ENCODE results near the gene CD109. TPM values are rescaled to one million over a fixed set of nuclear protein-coding genes. Genes with fewer than 3 reads are reported as not detected.
"Not testable (repeated sequence)": the region's sequence is repeated elsewhere in the genome, so short reads cannot be mapped to it uniquely, and the experiment has no call there.

The CD109 gene
- total RNA-seq, 2 donors from 2014 or later, result 6.0 to 8.1 TPM

- Histone ChIP-seq H3K4me1 (replicated peaks) (no peaks in the 10 kb centered on the region), H3K27ac (no peak overlapping the region), H3K9me3 (no peaks in the 10 kb centered on the region), H3K36me3 (no peaks in the 10 kb centered on the region), H3K4me3 (no peak overlapping the region), H3K27me3 (replicated peaks; ENCODE audit: insufficient read depth) (no peaks in the 10 kb centered on the region)
- DNase-seq (ENCODE audit: low spot score), result no peak
- TF ChIP-seq CTCF (IDR thresholded peaks at IDR 0.05), result no peak
- TF ChIP-seq POLR2A (IDR thresholded peaks at IDR 0.05), result no peak
- no peak for TF ChIP-seq POLR2AphosphoS5 (IDR thresholded peaks at IDR 0.05)
- 75% methylated on average over 2 of the region's 2 CpGs for WGBS
- intact Hi-C loops (cut with DNase I), result no loop called here
Measured at GRCh38 chr6:73830119-73830518, 134.1 kb downstream of the CD109 start.

GRCh38 chr6:73832313-73832712 is 136.3 kb downstream of the CD109 start:
- no peak overlapping the region for H3K4me3 ChIP-seq
- WGBS, result 90% methylated on average over 1 of the region's 1 CpG
- no peaks in the 10 kb centered on the region for H3K27me3 ChIP-seq (replicated peaks; ENCODE audit: insufficient read depth)
- DNase-seq (ENCODE audit: low spot score), result no peak
- no peak for TF ChIP-seq POLR2AphosphoS5 (IDR thresholded peaks at IDR 0.05)
- no peak for TF ChIP-seq POLR2A (IDR thresholded peaks at IDR 0.05)
- TF ChIP-seq CTCF (IDR thresholded peaks at IDR 0.05), result no peak
- H3K9me3 ChIP-seq, result no peaks in the 10 kb centered on the region
- no peak overlapping the region for H3K27ac ChIP-seq
- H3K4me1 ChIP-seq (replicated peaks), result no peaks in the 10 kb centered on the region
- intact Hi-C loops (cut with DNase I), result no loop called here
- H3K36me3 ChIP-seq, result no peaks in the 10 kb centered on the region

GRCh38 chr6:73844696-73845095 is 148.7 kb downstream of the CD109 start:
- not testable (repeated sequence) for H3K27ac ChIP-seq; H3K27me3 ChIP-seq (replicated peaks; ENCODE audit: insufficient read depth); H3K4me1 ChIP-seq (replicated peaks); H3K36me3 ChIP-seq; H3K9me3 ChIP-seq; DNase-seq (ENCODE audit: low spot score); H3K4me3 ChIP-seq
- intact Hi-C loops (cut with DNase I), result loop anchor here (5.0 kb wide), 1 partner anchor 1488 kb away; no protein-coding TSS in a partner anchor

GRCh38 chr6:73851048-73851447 is 155.0 kb downstream of the CD109 start:
- intact Hi-C loops (cut with DNase I); DNase-seq (ENCODE audit: low spot score); H3K36me3 ChIP-seq; H3K4me3 ChIP-seq; H3K27ac ChIP-seq; H3K9me3 ChIP-seq; H3K27me3 ChIP-seq (replicated peaks; ENCODE audit: insufficient read depth); H3K4me1 ChIP-seq (replicated peaks): not testable (repeated sequence)
- WGBS, result 99% methylated on average over 13 of the region's 25 CpGs

- no peak overlapping the region for H3K4me3 ChIP-seq
- intact Hi-C loops (cut with DNase I), result loop anchor here (5.0 kb wide), 1 partner anchor 1352 kb away; the partner anchor contains the start of gene COL12A1
Measured at GRCh38 chr6:73854998-73855718, 159.2 kb downstream of the CD109 start.

More at GRCh38 chr6:73854998-73855718, 159.2 kb downstream of the CD109 start:
- peak; percentile 20 for DNase-seq (ENCODE audit: low spot score)
- no peaks in the 10 kb centered on the region for H3K9me3 ChIP-seq
- no peaks in the 10 kb centered on the region for H3K27me3 ChIP-seq (replicated peaks; ENCODE audit: insufficient read depth)
- no peaks in the 10 kb centered on the region for H3K36me3 ChIP-seq
- no peak overlapping the region for H3K27ac ChIP-seq
- peak; percentile 44 to 76 (median 62) for TF ChIP-seq CTCF (IDR thresholded peaks at IDR 0.05)
- no peak for TF ChIP-seq POLR2AphosphoS5 (IDR thresholded peaks at IDR 0.05)
- H3K4me1 ChIP-seq (replicated peaks), result no peaks in the 10 kb centered on the region
- WGBS, result 8% methylated on average over 5 of the region's 5 CpGs
